DND-41 (cell line): Measurements from ENCODE around the gene HECW1.

Experiments used
- CTCF ChIP-seq: IDR thresholded peaks from 2 replicates; pipeline ENCODE4 v1.5.1; 2012; ENCODE audit warnings: borderline replicate concordance, low read length, moderate library complexity, mild to moderate bottlenecking; ENCODE audit not compliant: poor library complexity, severe bottlenecking; ENCODE audit errors: extremely low read depth
- EZH2 ChIP-seq: IDR thresholded peaks from 3 replicates; pipeline ENCODE4 v1.6.1; 2012; ENCODE audit warnings: borderline replicate concordance, low read depth, mild to moderate bottlenecking, moderate library complexity, low read length, inconsistent platforms; ENCODE audit not compliant: severe bottlenecking

DNA sequence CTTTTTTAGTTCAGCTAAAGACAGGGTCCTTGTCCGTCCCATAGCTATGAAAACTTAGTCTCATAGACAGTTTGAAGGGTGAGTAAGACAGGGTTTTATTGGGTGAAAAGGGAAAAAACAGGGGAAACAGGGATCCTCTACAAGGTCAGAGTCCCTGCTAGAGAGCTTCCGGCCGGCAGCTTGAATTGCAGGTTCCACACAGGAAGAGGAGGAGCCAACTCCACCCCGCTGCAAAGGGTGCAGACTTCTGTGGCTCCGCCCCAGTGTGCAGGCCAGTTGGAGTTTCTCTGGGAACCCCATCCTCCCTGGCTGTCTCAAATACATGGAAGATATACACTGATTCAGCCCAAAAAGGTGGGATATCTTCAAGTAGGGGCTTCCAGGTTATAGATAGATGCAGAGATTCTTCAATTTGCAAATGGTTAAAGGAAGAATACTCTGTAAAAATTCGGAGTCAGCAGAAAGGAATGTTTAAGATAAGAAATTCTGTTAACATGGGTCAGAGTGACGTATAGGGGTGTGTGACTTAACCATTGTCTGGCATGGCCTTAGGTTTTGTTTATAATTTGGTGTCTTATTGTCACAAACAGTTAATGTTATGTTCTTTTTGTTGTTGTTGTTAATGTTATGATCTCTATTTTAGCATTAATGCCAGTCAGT lies 34.6 kb upstream of the HECW1 start:
- TF ChIP-seq CTCF (no peak), EZH2 (no peak)
